GM18519 (cell line): Measurements from ENCODE around the gene ACACB.
"Not testable (repeated sequence)": the region's sequence is repeated elsewhere in the genome, so short reads cannot be mapped to it uniquely, and the experiment has no call there.

Source experiments
- ATAC-seq: cut with Tn5 transposase; IDR thresholded peaks from one replicate; pipeline ENCODE4 v1.9.1; 2021; ENCODE audit warnings: mild to moderate bottlenecking, moderate library complexity; ENCODE audit not compliant: unreplicated experiment, low FRiP score

ACACB gene

GRCh38 chr12:109139360-109139759, 23.0 kb downstream of the ACACB start:
- ATAC-seq: no peak

GRCh38 chr12:109139791-109140190, 23.4 kb downstream of the ACACB start:
- ATAC-seq: no peak

- ATAC-seq: no peak
These were observed 24.2 kb downstream of the ACACB start for GRCh38 chr12:109140560-109140959.

GRCh38 chr12:109144224-109144623, 27.8 kb downstream of the ACACB start:
- no peak for ATAC-seq

- not testable (repeated sequence) for ATAC-seq
These were observed 30.7 kb downstream of the ACACB start for GRCh38 chr12:109147126-109147525.

GRCh38 chr12:109147954-109148353, 31.6 kb downstream of the ACACB start:
- ATAC-seq: no peak

- no peak for ATAC-seq
These were observed 33.8 kb downstream of the ACACB start for GRCh38 chr12:109150124-109150640.

GRCh38 chr12:109151457-109151856, 35.1 kb downstream of the ACACB start:
- no peak for ATAC-seq

GRCh38 chr12:109153821-109154441, 37.5 kb downstream of the ACACB start:
- ATAC-seq: no peak

GRCh38 chr12:109154451-109155438, 38.4 kb downstream of the ACACB start:
- peak; percentile 57 for ATAC-seq

- no peak for ATAC-seq
These were observed 39.6 kb downstream of the ACACB start for GRCh38 chr12:109156036-109156435.

GRCh38 chr12:109156586-109156985, 40.2 kb downstream of the ACACB start:
- ATAC-seq: no peak

- no peak for ATAC-seq
These were observed 41.6 kb downstream of the ACACB start for GRCh38 chr12:109157986-109158385.

- ATAC-seq: no peak
These were observed 44.0 kb downstream of the ACACB start for GRCh38 chr12:109160433-109160832.

- ATAC-seq: no peak
These were observed 44.5 kb downstream of the ACACB start for GRCh38 chr12:109160873-109161272.

- no peak for ATAC-seq
These were observed 46.2 kb downstream of the ACACB start for GRCh38 chr12:109162551-109162950.

GRCh38 chr12:109163167-109163566, 46.8 kb downstream of the ACACB start:
- ATAC-seq: no peak

GRCh38 chr12:109165599-109165998, 49.2 kb downstream of the ACACB start:
- no peak for ATAC-seq

- no peak for ATAC-seq
These were observed 50.0 kb downstream of the ACACB start for GRCh38 chr12:109166371-109166770.

GRCh38 chr12:109167781-109168180, 51.4 kb downstream of the ACACB start:
- no peak for ATAC-seq

GRCh38 chr12:109169262-109169661, 52.9 kb downstream of the ACACB start:
- ATAC-seq: no peak
